ENCODE measurements around the gene EPS15. TPM values are rescaled to one million over a fixed set of nuclear protein-coding genes. Genes with fewer than 3 reads are reported as not detected.

Gene EPS15
- total and polyA plus RNA-seq, 8 donors, result 9.9 to 42.0 (median 25.3) TPM

DNA sequence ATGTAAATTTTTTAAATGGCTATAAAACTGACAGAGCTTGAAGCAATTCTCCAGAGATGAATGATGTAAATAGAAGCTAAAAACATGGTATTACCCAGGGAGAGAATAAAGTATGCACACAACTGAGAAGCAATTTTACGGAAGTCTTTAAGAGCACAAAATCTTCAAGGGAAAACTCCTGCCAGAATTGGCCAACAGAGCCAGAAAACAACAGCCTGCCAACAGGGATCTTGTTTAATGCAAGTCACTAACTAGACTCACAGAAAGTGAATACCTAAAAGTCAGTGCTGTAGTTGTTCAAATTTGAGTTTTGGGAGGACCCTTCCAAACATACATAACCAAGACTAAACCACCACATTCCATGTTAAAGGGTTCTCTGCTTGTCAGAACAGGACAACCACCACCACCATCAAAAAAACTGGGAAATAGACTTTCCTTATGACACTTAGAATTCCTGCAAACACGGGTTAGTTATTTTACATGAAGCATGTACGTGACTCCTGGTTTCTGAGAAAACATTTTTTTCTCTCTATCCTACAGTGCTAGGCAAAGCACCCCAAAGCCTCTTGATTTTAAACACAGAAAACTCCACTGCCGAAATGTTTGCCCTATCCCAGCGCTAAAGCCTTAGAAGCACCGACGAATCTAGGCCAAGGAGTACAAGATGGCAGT, 1.6 kb downstream of the EPS15 start:
- DNase-seq (no peak), FAIRE-seq (no peak), ATAC-seq (no peak)
- intact Hi-C loops (cut with DNase I), result no loop called here
- H3K36me3 ChIP-seq, result no peaks in the 10 kb centered on the region
- H3K27ac ChIP-seq, result peak overlapping the region; percentile 61 to 89 (median 82)
- no peaks in the 10 kb centered on the region for H3K27me3 ChIP-seq
- H3K4me1 ChIP-seq, result peaks cover 7 to 39% (median 30%) of the 10 kb centered on the region in 3 donors
- whole genome bisulfite sequencing, 2 donors, result 3 to 4% methylated on average over 7 of the region's 7 CpGs
- no peaks in the 10 kb centered on the region for H3K9me3 ChIP-seq
- peak overlapping the region; percentile 64 to 91 (median 82) for H3K4me3 ChIP-seq
- TF ChIP-seq, protein P1, sequence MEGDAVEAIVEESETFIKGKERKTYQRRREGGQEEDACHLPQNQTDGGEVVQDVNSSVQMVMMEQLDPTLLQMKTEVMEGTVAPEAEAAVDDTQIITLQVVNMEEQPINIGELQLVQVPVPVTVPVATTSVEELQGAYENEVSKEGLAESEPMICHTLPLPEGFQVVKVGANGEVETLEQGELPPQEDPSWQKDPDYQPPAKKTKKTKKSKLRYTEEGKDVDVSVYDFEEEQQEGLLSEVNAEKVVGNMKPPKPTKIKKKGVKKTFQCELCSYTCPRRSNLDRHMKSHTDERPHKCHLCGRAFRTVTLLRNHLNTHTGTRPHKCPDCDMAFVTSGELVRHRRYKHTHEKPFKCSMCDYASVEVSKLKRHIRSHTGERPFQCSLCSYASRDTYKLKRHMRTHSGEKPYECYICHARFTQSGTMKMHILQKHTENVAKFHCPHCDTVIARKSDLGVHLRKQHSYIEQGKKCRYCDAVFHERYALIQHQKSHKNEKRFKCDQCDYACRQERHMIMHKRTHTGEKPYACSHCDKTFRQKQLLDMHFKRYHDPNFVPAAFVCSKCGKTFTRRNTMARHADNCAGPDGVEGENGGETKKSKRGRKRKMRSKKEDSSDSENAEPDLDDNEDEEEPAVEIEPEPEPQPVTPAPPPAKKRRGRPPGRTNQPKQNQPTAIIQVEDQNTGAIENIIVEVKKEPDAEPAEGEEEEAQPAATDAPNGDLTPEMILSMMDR (IDR thresholded peaks at IDR 0.05), result no peak

DNA sequence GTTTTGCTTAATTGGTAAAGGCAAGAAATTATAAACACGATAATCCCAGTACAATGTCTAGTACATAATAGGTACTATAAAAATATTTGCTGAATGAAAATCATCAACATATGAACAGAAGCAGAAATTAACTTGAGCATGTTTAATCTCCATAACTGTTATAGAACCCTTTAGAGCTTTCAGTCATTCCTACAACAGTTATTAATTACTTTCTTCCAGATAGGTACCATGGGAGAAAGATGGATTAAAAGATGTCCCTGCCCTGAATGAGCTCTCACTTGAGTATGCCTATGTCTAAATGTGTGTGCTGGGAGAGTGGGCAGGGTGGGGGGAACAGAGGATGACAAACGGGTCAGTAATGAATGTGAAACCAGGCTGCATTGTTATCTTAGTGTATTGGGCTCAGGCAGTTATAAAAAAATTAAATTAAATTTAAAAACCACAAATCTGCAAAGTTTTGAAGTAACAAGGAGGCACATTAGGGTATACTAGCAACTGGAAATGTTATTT, 2.4 kb downstream of the EPS15 start:
- no peaks in the 10 kb centered on the region for H3K27me3 ChIP-seq
- 38 to 56% methylated on average over 2 of the region's 2 CpGs for WGBS, 2 donors
- intact Hi-C loops (cut with DNase I), result no loop called here
- DNase-seq (no peak), ATAC-seq (no peak), FAIRE-seq (no peak)
- TF ChIP-seq, protein P1 (IDR thresholded peaks at IDR 0.05), result no peak
- H3K27ac ChIP-seq, result peak overlapping the region in 1 of 4 donors; percentile 89
- H3K4me1 ChIP-seq, result peaks cover 7 to 39% (median 38%) of the 10 kb centered on the region in 3 donors
- H3K4me3 ChIP-seq, result peak overlapping the region in 1 of 4 donors; percentile 80
- no peaks in the 10 kb centered on the region for H3K36me3 ChIP-seq
- no peaks in the 10 kb centered on the region for H3K9me3 ChIP-seq

GRCh38 chr1:51515982-51516648, 3.0 kb downstream of the EPS15 start:
- intact Hi-C loops (cut with DNase I), result no loop called here
- TF ChIP-seq, protein P1 (IDR thresholded peaks at IDR 0.05), result no peak
- no peaks in the 10 kb centered on the region for H3K9me3 ChIP-seq
- H3K36me3 ChIP-seq, result no peaks in the 10 kb centered on the region
- DNase-seq, result no peak
- peaks cover 7 to 40% (median 39%) of the 10 kb centered on the region in 3 donors for H3K4me1 ChIP-seq
- H3K27ac ChIP-seq, result no peak overlapping the region
- FAIRE-seq, result no peak
- no peak for ATAC-seq
- no peak overlapping the region for H3K4me3 ChIP-seq
- no peaks in the 10 kb centered on the region for H3K27me3 ChIP-seq

DNA sequence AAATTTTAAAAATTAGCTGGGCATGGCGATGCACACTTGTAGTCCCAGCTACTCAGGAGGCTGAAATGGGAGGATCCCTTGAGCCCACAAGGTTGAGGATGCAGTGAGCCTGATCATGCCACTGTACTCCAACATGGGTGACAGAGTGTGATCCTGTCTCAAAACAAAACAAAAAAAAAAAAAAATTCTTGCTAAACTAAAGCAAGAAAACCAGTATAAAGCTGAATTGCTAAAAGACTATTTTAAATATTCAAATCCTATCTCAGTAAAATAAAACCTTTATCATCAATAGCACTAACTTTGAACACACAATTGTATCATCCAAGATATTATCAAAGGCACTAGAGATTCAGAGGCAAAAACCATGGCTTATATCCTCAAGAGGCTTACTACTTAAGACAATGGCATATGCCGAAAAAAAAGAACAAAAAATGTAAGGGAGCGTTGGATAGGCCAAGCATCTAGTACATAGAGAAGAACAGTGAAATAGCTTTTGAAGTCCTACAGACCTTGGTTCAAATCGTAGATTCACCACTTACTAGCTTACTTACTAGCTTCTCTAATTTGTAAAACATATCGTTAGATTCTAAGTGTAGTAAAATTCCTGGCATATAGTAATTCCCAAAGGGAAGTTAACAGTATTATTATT, 3.6 kb downstream of the EPS15 start:
- peaks cover 7 to 40% (median 40%) of the 10 kb centered on the region in 3 donors for H3K4me1 ChIP-seq
- intact Hi-C loops (cut with DNase I), result no loop called here

More for the DNA sequence above, 3.6 kb downstream of the EPS15 start:
- Histone ChIP-seq H3K27me3 (no peaks in the 10 kb centered on the region), H3K27ac (peak overlapping the region in 1 of 4 donors; percentile 41), H3K4me3 (peak overlapping the region in 1 of 4 donors; percentile 13), H3K9me3 (no peaks in the 10 kb centered on the region), H3K36me3 (no peaks in the 10 kb centered on the region)
- ATAC-seq (no peak), DNase-seq (no peak), FAIRE-seq (peak; percentile 29)
- 63 to 74% methylated on average over 5 of the region's 5 CpGs for WGBS, 2 donors
- TF ChIP-seq, protein P1 (IDR thresholded peaks at IDR 0.05), result no peak

All from pancreas (tissue), 10 donors.